Medulla oblongata (tissue), 1 donor: ENCODE results near the gene RASA3.
A peak's percentile ranks its signal among the peaks of the same experiment; 100 is the strongest.
"Not testable (repeated sequence)": the region's sequence is repeated elsewhere in the genome, so short reads cannot be mapped to it uniquely, and the experiment has no call there.

Experiments
- DNase-seq: peaks from one replicate; pipeline ENCODE4 v3.0.0-alpha.2; 2015; ENCODE audit errors: extremely low spot score

The RASA3 gene

GRCh38 chr13:114100446-114101357, 31.7 kb downstream of the RASA3 start:
- no peak for DNase-seq

GRCh38 chr13:114099918-114100445, 32.4 kb downstream of the RASA3 start:
- DNase-seq = no peak

GRCh38 chr13:114099191-114099590, 33.2 kb downstream of the RASA3 start:
- DNase-seq = peak; percentile 54

GRCh38 chr13:114098689-114099056, 33.8 kb downstream of the RASA3 start:
- not testable (repeated sequence) for DNase-seq

GRCh38 chr13:114097893-114098688, 34.3 kb downstream of the RASA3 start:
- DNase-seq = no peak

- no peak for DNase-seq
These were observed 35.1 kb downstream of the RASA3 start for GRCh38 chr13:114097212-114097892.

- DNase-seq = no peak
These were observed 35.6 kb downstream of the RASA3 start for GRCh38 chr13:114096811-114097211.

GRCh38 chr13:114096031-114096485, 36.4 kb downstream of the RASA3 start:
- no peak for DNase-seq

- no peak for DNase-seq
These were observed 36.9 kb downstream of the RASA3 start for GRCh38 chr13:114095486-114095885.

- no peak for DNase-seq
These were observed 39.3 kb downstream of the RASA3 start for GRCh38 chr13:114093118-114093517.

GRCh38 chr13:114092468-114092867, 40.0 kb downstream of the RASA3 start:
- DNase-seq = no peak

- no peak for DNase-seq
These were observed 41.9 kb downstream of the RASA3 start for GRCh38 chr13:114090476-114090875.

GRCh38 chr13:114089751-114090400, 42.5 kb downstream of the RASA3 start:
- DNase-seq = no peak

- no peak for DNase-seq
These were observed 43.1 kb downstream of the RASA3 start for GRCh38 chr13:114089341-114089740.

GRCh38 chr13:114088863-114089262, 43.6 kb downstream of the RASA3 start:
- DNase-seq = no peak

GRCh38 chr13:114088234-114088633, 44.2 kb downstream of the RASA3 start:
- DNase-seq = no peak

- no peak for DNase-seq
These were observed 45.0 kb downstream of the RASA3 start for GRCh38 chr13:114087430-114087829.

- no peak for DNase-seq
These were observed 49.4 kb downstream of the RASA3 start for GRCh38 chr13:114082849-114083645.

GRCh38 chr13:114081761-114082681, 50.4 kb downstream of the RASA3 start:
- no peak for DNase-seq
